Type B pancreatic cell (in vitro differentiated cells): ENCODE data around the gene ORAI3. TPM values are rescaled to one million over a fixed set of nuclear protein-coding genes. Genes with fewer than 3 reads are reported as not detected.
"Not testable (repeated sequence)": the region's sequence is repeated elsewhere in the genome, so short reads cannot be mapped to it uniquely, and the experiment has no call there.

ENCODE experiments used
- DNase-seq: peaks from one replicate; pipeline ENCODE4 v3.0.0; 2021; ENCODE audit warnings: mixed read lengths; ENCODE audit not compliant: unreplicated experiment; ENCODE audit errors: extremely low spot score
- H3K27ac Mint-ChIP-seq: 2 replicates; pipeline ENCODE4 v1.8.0; 2021; ENCODE audit warnings: mild to moderate bottlenecking, mixed read lengths
- H3K27me3 Mint-ChIP-seq: 2 replicates; pipeline ENCODE4 v1.8.0; 2021; ENCODE audit warnings: mixed read lengths
- H3K36me3 Mint-ChIP-seq: 2 replicates; pipeline ENCODE4 v1.8.0; 2021; ENCODE audit warnings: mixed read lengths
- H3K4me1 Mint-ChIP-seq: one replicate; pipeline ENCODE4 v1.8.0; 2021; ENCODE audit warnings: mixed read lengths; ENCODE audit not compliant: unreplicated experiment
- H3K4me3 Mint-ChIP-seq: 2 replicates; pipeline ENCODE4 v1.8.0; 2021; ENCODE audit warnings: mild to moderate bottlenecking, mixed read lengths
- H3K9me3 Mint-ChIP-seq: 2 replicates; pipeline ENCODE4 v1.8.0; 2021; ENCODE audit warnings: mixed read lengths
- CTCF ChIP-seq: fragments of 200-600 bp; sonication (generic); conservative IDR thresholded peaks from 2 replicates; pipeline ENCODE4 v1.5.0; 2021; ENCODE audit warnings: antibody characterized with exemption, mild to moderate bottlenecking
- total RNA-seq: library from RNA; stranded (reverse); gene quantifications from 2 replicates; pipeline ENCODE4 v1.2.1, GENCODE V29; 2021; ENCODE audit warnings: low replicate concordance

Gene ORAI3
- total RNA-seq, 1 donor from 2014 or later, result 18.7 TPM

GRCh38 chr16:30937692-30938091 is 11.2 kb upstream of the ORAI3 start:
- Mint-ChIP-seq H3K4me3 (no peak overlapping the region), H3K27ac (peak overlapping the region; percentile 32), H3K27me3 (no peaks in the 10 kb centered on the region), H3K4me1 (peaks cover 4% of the 10 kb centered on the region), H3K36me3 (peaks cover 7% of the 10 kb centered on the region), H3K9me3 (no peaks in the 10 kb centered on the region)
- no peak for DNase-seq
- TF ChIP-seq CTCF, result no peak

GRCh38 chr16:30939571-30939970 is 9.3 kb upstream of the ORAI3 start:
- H3K9me3 Mint-ChIP-seq, H3K4me3 Mint-ChIP-seq, H3K27me3 Mint-ChIP-seq, DNase-seq, H3K4me1 Mint-ChIP-seq, H3K27ac Mint-ChIP-seq: not testable (repeated sequence)
- peaks cover 16% of the 10 kb centered on the region for H3K36me3 Mint-ChIP-seq

GRCh38 chr16:30941600-30942425 is 7.1 kb upstream of the ORAI3 start:
- H3K4me1 Mint-ChIP-seq, result peaks cover 4% of the 10 kb centered on the region
- no peaks in the 10 kb centered on the region for H3K27me3 Mint-ChIP-seq
- no peak overlapping the region for H3K27ac Mint-ChIP-seq
- peak; percentile 87 for TF ChIP-seq CTCF
- DNase-seq, result no peak
- no peak overlapping the region for H3K4me3 Mint-ChIP-seq
- peaks cover 13% of the 10 kb centered on the region for H3K36me3 Mint-ChIP-seq
- no peaks in the 10 kb centered on the region for H3K9me3 Mint-ChIP-seq

DNA sequence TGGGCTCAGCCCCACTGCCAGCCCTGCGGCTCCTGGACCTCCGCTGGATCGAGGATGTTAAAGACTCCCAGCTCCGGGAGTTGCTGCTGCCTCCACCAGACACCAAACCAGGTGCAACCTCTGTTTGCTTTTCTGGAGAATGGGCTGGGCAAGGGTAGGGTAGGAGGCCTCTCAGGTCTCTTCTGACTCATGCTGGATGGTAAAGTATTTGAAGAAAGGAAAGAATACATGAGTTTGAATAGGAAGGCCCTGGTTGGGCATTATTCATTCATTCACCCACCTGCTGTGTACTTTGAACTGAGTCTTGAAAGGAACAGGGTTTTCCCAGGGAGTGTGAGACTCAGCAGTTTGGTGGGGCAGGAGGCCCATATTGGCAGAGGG is 6.5 kb upstream of the ORAI3 start:
- TF ChIP-seq CTCF, result no peak
- Mint-ChIP-seq H3K9me3 (no peaks in the 10 kb centered on the region), H3K36me3 (peaks cover 13% of the 10 kb centered on the region), H3K4me3 (no peak overlapping the region), H3K27ac (no peak overlapping the region), H3K4me1 (peaks cover 4% of the 10 kb centered on the region), H3K27me3 (no peaks in the 10 kb centered on the region)
- DNase-seq, result no peak

DNA sequence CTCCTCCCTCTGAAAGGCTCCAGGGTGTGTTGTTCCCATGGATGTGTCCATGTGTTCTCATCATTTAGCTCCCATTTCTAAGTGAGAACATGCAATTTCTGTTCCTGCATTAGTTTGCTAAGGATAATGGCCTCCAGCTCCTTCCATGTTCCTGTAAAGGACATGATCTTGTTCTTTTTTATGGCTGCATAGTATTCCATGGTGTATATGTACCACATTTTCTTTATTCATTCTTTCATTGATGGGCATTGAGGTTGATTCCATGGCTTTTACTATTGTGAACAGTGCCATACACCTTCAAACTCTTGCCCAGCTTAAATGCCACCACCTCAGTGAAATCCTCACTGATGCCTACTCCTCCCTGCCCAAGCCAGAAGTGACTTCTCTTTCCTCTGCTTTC is 4.5 kb upstream of the ORAI3 start:
- TF ChIP-seq CTCF, result no peak
- DNase-seq, result no peak
- Mint-ChIP-seq H3K36me3 (peaks cover 13% of the 10 kb centered on the region), H3K27me3 (no peaks in the 10 kb centered on the region), H3K4me3 (no peak overlapping the region), H3K27ac (no peak overlapping the region), H3K9me3 (no peaks in the 10 kb centered on the region), H3K4me1 (peaks cover 3% of the 10 kb centered on the region)

DNA sequence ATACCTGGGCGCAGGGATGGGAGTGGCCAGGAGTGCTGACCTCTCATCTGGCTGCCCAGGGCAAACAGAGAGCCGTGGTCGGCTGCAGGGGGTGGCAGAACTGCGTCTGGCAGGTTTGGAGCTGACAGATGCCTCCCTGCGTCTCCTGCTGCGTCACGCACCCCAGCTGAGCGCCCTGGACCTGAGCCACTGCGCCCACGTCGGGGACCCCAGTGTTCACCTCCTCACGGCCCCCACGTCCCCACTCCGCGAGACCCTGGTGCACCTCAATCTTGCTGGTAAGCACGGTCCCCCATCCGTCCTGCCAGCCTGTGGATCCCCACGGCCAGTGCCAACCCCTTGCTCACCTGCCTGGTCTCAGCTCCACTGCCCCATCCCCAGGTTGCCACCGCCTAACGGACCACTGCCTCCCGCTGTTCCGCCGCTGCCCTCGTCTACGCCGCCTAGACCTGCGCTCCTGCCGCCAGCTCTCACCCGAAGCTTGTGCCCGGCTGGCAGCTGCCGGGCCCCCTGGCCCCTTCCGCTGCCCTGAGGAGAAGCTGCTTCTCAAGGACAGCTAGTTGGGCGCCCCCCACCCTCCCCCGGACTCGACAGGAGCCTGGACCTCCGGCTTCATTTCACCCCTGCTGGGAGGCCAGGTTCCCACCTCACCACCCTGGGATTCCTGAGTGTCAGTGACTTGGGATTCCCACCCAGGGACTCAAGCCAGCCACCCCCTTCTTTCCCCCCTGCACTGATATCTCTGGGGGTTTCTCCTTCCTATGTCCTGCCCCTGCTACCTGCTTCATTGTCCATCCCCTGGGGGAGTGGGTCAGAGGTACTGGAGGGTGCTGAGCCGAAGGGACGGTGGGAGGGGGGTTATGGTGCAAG is 2.0 kb upstream of the ORAI3 start:
- peaks cover 13% of the 10 kb centered on the region for H3K36me3 Mint-ChIP-seq
- H3K4me1 Mint-ChIP-seq, result peaks cover 13% of the 10 kb centered on the region
- no peak for DNase-seq
- TF ChIP-seq CTCF, result no peak
- no peaks in the 10 kb centered on the region for H3K9me3 Mint-ChIP-seq
- H3K27ac Mint-ChIP-seq, result peak overlapping the region; percentile 70
- H3K27me3 Mint-ChIP-seq, result no peaks in the 10 kb centered on the region
- H3K4me3 Mint-ChIP-seq, result peak overlapping the region; percentile 77
